Prostate gland (tissue), 2 donors: ENCODE data around the gene TRPM4.
"Not testable (repeated sequence)": the region's sequence is repeated elsewhere in the genome, so short reads cannot be mapped to it uniquely, and the experiment has no call there.

Source experiments
- POLR2A ChIP-seq: fragments of 450-650 bp; IDR thresholded peaks from one replicate; pipeline ENCODE4 v1.6.1; 2016; ENCODE audit warnings: antibody characterized with exemption, mild to moderate bottlenecking
- TF ChIP-seq, protein P1 (sequence below), 4 experiments: fragments of 200-600 bp in 2 of 4; fragments of 450-650 bp in 2 of 4; sonication (generic) in 2 of 4; IDR thresholded peaks; 1 replicate in 3 of 4; 2 replicates in 1 of 4; pipeline ENCODE4 v1.5.1; 2016 to 2019; ENCODE audit warnings: antibody characterized with exemption in 4 of 4, mild to moderate bottlenecking in 2 of 4, moderate library complexity in 2 of 4

DNA sequence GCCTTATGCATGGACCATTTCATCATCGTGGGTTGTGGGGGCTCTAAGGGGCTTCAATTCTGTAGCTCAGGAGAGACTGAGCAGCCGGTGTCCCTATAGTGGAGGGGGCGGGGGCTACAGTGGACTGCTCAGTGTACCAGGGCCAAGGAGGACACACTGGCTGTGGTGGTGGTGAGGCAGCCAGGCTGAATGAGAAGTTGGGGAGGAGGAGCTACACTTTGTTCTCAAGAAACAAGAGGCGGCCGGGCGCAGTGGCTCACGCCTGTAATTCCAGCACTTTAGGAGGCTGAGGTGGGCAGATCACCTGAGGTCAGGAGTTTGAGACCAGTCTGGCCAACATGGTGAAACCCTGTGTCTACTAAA lies 11.2 kb upstream of the TRPM4 start:
- not testable (repeated sequence) for TF ChIP-seq POLR2A
- TF ChIP-seq, protein P1, sequence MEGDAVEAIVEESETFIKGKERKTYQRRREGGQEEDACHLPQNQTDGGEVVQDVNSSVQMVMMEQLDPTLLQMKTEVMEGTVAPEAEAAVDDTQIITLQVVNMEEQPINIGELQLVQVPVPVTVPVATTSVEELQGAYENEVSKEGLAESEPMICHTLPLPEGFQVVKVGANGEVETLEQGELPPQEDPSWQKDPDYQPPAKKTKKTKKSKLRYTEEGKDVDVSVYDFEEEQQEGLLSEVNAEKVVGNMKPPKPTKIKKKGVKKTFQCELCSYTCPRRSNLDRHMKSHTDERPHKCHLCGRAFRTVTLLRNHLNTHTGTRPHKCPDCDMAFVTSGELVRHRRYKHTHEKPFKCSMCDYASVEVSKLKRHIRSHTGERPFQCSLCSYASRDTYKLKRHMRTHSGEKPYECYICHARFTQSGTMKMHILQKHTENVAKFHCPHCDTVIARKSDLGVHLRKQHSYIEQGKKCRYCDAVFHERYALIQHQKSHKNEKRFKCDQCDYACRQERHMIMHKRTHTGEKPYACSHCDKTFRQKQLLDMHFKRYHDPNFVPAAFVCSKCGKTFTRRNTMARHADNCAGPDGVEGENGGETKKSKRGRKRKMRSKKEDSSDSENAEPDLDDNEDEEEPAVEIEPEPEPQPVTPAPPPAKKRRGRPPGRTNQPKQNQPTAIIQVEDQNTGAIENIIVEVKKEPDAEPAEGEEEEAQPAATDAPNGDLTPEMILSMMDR (IDR thresholded peaks at IDR 0.05), result not testable (repeated sequence)
